A549 (cell line): ENCODE results near the gene SLC27A2.

ENCODE experiments used
- BHLHE40 ChIP-seq: IDR thresholded peaks from 2 replicates; pipeline ENCODE4 v1.6.1; 2012; ENCODE audit warnings: low read depth, low read length, inconsistent platforms
- CHD4 ChIP-seq: fragments of 200-600 bp; sonication (generic); IDR thresholded peaks from 2 replicates; pipeline ENCODE4 v1.6.1; 2016; ENCODE audit warnings: antibody characterized with exemption, mild to moderate bottlenecking, borderline replicate concordance
- MAX ChIP-seq: IDR thresholded peaks from 2 replicates; pipeline ENCODE4 v1.6.1; 2012
- USF2 ChIP-seq: fragments of 450-650 bp; IDR thresholded peaks from 2 replicates; pipeline ENCODE4 v1.6.1; 2014; ENCODE audit warnings: antibody characterized with exemption
- TF ChIP-seq, protein P1 (sequence below): fragments of >200 bp; sonication (Bioruptor Twin); formaldehyde crosslinking; IDR thresholded peaks from 3 replicates; pipeline ENCODE4 v1.5.1; 2016

- TF ChIP-seq BHLHE40 (no peak), USF2 (no peak), CHD4 (no peak), MAX (no peak)
- TF ChIP-seq, protein P1, sequence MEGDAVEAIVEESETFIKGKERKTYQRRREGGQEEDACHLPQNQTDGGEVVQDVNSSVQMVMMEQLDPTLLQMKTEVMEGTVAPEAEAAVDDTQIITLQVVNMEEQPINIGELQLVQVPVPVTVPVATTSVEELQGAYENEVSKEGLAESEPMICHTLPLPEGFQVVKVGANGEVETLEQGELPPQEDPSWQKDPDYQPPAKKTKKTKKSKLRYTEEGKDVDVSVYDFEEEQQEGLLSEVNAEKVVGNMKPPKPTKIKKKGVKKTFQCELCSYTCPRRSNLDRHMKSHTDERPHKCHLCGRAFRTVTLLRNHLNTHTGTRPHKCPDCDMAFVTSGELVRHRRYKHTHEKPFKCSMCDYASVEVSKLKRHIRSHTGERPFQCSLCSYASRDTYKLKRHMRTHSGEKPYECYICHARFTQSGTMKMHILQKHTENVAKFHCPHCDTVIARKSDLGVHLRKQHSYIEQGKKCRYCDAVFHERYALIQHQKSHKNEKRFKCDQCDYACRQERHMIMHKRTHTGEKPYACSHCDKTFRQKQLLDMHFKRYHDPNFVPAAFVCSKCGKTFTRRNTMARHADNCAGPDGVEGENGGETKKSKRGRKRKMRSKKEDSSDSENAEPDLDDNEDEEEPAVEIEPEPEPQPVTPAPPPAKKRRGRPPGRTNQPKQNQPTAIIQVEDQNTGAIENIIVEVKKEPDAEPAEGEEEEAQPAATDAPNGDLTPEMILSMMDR, result no peak
Measured at GRCh38 chr15:50222181-50222580, 40.2 kb downstream of the SLC27A2 start.
